Vagina (tissue), 2 donors: Measurements from ENCODE around the gene FMNL2.

Experiments used
- POLR2A ChIP-seq, 2 donors: fragments of 450-650 bp; IDR thresholded peaks; one replicate each; pipeline ENCODE4 v1.6.1; 2017; ENCODE audit warnings: antibody characterized with exemption in 2 of 2, mild to moderate bottlenecking in 2 of 2, moderate library complexity in 2 of 2
- POLR2AphosphoS5 ChIP-seq, 2 donors: sonication (generic); formaldehyde crosslinking; IDR thresholded peaks; one replicate each; pipeline ENCODE4 v1.9.0; 2017; ENCODE audit warnings: antibody characterized with exemption in 2 of 2, mild to moderate bottlenecking in 2 of 2, low read depth in 1 of 2; ENCODE audit not compliant: insufficient read depth in 1 of 2
- TF ChIP-seq, protein P1 (sequence below), 3 experiments: fragments of 450-650 bp in 2 of 3; fragments of 200-600 bp in 1 of 3; sonication (generic) in 1 of 3; IDR thresholded peaks; one replicate each; pipeline ENCODE4 v1.5.1; 2017 to 2019; ENCODE audit warnings: antibody characterized with exemption in 3 of 3, mild to moderate bottlenecking in 2 of 3, moderate library complexity in 2 of 3

DNA sequence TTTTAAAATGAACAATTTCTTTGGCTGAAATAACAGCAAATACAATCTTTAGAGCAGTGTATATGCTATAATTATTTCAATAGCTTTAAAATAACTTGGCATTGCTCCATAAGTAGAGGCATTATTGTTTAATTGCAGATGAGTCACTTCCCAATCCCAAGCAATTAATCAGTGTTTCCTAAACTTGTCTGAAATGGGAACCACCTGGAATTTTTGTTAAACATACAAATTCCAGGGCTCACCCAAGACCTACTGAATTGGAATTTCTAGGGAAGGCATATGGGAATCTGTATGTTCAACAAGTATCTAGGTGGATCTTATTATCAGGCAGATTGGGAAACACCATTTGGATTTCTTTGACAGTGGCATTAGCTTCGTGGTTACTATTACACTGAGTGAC, 27.1 kb upstream of the FMNL2 start:
- TF ChIP-seq, protein P1, sequence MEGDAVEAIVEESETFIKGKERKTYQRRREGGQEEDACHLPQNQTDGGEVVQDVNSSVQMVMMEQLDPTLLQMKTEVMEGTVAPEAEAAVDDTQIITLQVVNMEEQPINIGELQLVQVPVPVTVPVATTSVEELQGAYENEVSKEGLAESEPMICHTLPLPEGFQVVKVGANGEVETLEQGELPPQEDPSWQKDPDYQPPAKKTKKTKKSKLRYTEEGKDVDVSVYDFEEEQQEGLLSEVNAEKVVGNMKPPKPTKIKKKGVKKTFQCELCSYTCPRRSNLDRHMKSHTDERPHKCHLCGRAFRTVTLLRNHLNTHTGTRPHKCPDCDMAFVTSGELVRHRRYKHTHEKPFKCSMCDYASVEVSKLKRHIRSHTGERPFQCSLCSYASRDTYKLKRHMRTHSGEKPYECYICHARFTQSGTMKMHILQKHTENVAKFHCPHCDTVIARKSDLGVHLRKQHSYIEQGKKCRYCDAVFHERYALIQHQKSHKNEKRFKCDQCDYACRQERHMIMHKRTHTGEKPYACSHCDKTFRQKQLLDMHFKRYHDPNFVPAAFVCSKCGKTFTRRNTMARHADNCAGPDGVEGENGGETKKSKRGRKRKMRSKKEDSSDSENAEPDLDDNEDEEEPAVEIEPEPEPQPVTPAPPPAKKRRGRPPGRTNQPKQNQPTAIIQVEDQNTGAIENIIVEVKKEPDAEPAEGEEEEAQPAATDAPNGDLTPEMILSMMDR (IDR thresholded peaks at IDR 0.05), result no peak
- TF ChIP-seq POLR2A (IDR thresholded peaks at IDR 0.05), result no peak
- no peak for TF ChIP-seq POLR2AphosphoS5 (IDR thresholded peaks at IDR 0.05; ENCODE audit: insufficient read depth in 1 of 2, low read depth in 1 of 2)
